ENCODE results near the gene ITM2C. TPM values are rescaled to one million over a fixed set of nuclear protein-coding genes. Genes with fewer than 3 reads are reported as not detected.

The ITM2C gene, protein sequence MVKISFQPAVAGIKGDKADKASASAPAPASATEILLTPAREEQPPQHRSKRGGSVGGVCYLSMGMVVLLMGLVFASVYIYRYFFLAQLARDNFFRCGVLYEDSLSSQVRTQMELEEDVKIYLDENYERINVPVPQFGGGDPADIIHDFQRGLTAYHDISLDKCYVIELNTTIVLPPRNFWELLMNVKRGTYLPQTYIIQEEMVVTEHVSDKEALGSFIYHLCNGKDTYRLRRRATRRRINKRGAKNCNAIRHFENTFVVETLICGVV
- total RNA-seq = 10 to 100 TPM; 29.6 to 32.9 TPM

DNA sequence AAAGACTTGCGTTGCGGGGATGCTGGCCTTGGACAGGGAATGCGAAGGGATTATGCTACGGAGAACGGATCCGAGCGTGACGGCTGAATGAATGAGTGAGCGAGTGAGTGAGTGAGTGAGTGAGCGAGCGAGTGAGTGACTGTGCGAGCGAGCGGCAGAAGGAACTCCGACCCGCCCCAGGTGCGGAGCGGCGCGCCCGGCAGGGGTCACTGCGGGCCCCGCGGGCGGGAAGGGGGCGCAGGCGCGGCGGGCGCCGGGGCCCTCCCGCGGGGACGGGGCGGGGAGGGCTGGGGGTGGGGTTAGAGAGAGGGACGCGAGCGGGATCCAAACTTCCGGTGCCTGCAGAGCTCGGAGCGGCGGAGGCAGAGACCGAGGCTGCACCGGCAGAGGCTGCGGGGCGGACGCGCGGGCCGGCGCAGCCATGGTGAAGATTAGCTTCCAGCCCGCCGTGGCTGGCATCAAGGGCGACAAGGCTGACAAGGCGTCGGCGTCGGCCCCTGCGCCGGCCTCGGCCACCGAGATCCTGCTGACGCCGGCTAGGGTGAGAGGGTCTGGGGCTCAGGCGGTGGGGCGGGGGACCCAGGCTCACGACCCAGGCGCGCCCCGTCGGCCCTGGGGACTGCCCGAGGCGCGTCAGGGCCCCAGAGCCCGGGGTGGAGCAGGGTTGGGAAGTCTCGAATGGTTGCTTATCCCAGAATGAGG lies at the start of gene ITM2C:
Gene ITM2C (plus strand): TSS at position 338 of the 702 bp plus-strand sequence. CDS start 84 bp downstream, at position 422.
- peak within 1 kb of the TSS; percentile 84 for H3K4me3 Mint-ChIP-seq
- H3K9me3 Mint-ChIP-seq (ENCODE audit: low read depth) = no peaks in the 10 kb centered on the region
- H3K27me3 Mint-ChIP-seq = peaks cover 5% of the 10 kb centered on the region
- peaks cover 50% of the 10 kb centered on the region for H3K4me1 Mint-ChIP-seq
- peak; percentile 86 for ATAC-seq
- ChIA-PET CTCF (interaction anchor here (0.6 to 1.5 kb wide), 8 partner anchors 10 to 248 kb away, joined by 3 to 8 read pairs (median 4); no protein-coding TSS in a partner anchor), POLR2A (interaction anchor here (1.1 kb wide), 1 partner anchor 63 kb away, joined by 3 read pairs; no protein-coding TSS in a partner anchor)
- no peaks in the 10 kb centered on the region for H3K36me3 Mint-ChIP-seq (ENCODE audit: low read depth)
- DNase-seq = peak; percentile 89
- peak within 1 kb of the TSS; percentile 82 for H3K27ac Mint-ChIP-seq
- intact Hi-C loops (cut with DNase I, micrococcal nuclease) = loop anchor here in 1 of 2 experiments (1.0 to 2.0 kb wide), 4 partner anchors 16 to 192 kb away; partner anchors contain the start of genes GPR55 and PSMD1

DNA sequence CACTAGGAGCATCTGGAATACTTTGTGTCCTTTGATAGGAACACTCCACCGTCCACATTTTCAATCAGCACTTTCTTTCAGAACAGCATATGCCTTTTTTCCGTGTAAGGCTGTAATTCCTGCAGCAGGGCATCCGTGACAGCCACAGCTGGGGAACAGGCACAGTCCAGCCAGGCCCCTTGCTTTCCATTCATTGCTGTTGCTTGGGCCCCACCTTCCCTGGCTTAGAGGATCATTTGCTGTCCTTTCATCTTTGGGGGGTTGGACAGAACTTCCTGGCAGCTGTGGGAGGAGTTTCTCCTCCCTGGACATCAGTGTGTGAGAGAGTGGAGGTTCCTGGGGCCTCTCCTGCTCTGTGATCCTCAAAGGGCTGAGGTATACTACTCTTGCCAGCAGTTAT lies 49.7 kb upstream of the ITM2C start:
- Mint-ChIP-seq H3K36me3 (ENCODE audit: low read depth) (peaks cover 48% of the 10 kb centered on the region), H3K9me3 (ENCODE audit: low read depth) (no peaks in the 10 kb centered on the region), H3K4me3 (no peak overlapping the region), H3K27ac (peak overlapping the region; percentile 58), H3K4me1 (peaks cover 4% of the 10 kb centered on the region), H3K27me3 (no peaks in the 10 kb centered on the region)
- intact Hi-C loops (cut with DNase I, micrococcal nuclease) = no loop called here
- ChIA-PET POLR2A (interaction anchor here (0.6 kb wide), 1 partner anchor 389 kb away, joined by 3 read pairs; no protein-coding TSS in a partner anchor), CTCF (interaction anchor here (0.9 to 2.3 kb wide), 3 partner anchors 9 to 488 kb away, joined by 3 to 12 read pairs (median 3); partner anchors contain the start of gene SP140L)
- DNase-seq = no peak
- no peak for ATAC-seq

DNA sequence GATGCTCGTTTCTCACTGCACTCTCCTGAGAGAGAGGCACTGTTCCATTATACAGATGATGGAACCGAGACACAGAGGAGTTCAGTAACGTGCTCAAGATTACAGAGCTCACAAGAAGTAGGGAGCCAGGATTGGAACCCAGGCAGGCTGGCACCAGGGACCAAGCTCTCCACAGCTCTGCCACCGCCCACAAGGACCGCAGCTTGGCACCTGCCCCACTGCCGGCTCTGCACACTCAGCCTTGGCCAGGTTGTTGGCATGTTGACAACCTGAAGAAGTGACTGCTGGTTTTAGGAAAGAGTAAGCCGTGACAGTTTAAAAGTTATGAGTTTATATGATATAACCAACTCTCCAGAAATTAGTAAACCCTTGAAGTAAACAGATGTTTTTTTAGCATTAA lies 48.0 kb upstream of the ITM2C start:
- no peak overlapping the region for H3K4me3 Mint-ChIP-seq
- H3K9me3 Mint-ChIP-seq (ENCODE audit: low read depth) = no peaks in the 10 kb centered on the region
- no peaks in the 10 kb centered on the region for H3K27me3 Mint-ChIP-seq
- ATAC-seq (no peak), DNase-seq (no peak)
- ChIA-PET CTCF (interaction anchor here (0.7 to 1.1 kb wide), 6 partner anchors 10 to 171 kb away, joined by 3 to 5 read pairs (median 3); partner anchors contain the start of gene CAB39), POLR2A (no interaction called here)
- H3K4me1 Mint-ChIP-seq = peaks cover 4% of the 10 kb centered on the region
- intact Hi-C loops (cut with DNase I, micrococcal nuclease) = no loop called here
- H3K36me3 Mint-ChIP-seq (ENCODE audit: low read depth) = peaks cover 44% of the 10 kb centered on the region
- peak overlapping the region; percentile 42 for H3K27ac Mint-ChIP-seq

DNA sequence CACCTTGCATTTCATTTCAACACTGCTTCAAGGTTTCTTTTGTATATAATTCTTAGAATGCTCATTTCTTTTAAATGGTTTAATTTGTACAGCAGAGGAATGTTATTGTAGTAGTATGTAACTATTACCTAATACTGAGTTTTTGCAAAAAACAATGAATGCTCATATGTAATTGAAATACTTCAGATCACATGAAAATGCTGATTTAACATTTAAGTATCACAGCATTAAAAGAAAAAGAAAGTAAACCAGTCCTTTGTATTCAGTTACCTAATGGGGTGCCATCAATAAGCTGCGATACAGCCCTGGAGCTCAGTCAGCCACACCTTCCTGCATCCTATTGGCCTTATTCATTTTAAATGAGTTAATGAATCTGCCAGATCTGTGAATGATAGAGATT lies 45.3 kb upstream of the ITM2C start:
- POLR2A ChIA-PET = no interaction called here
- intact Hi-C loops (cut with DNase I, micrococcal nuclease) = no loop called here
- ATAC-seq = no peak
- H3K9me3 Mint-ChIP-seq (ENCODE audit: low read depth) = no peaks in the 10 kb centered on the region
- no peak overlapping the region for H3K27ac Mint-ChIP-seq
- DNase-seq = no peak
- CTCF ChIA-PET = interaction anchor here (0.5 to 1.4 kb wide), 5 partner anchors 18 to 40 kb away, joined by 3 read pairs; no protein-coding TSS in a partner anchor
- peaks cover 3% of the 10 kb centered on the region for H3K4me1 Mint-ChIP-seq
- H3K4me3 Mint-ChIP-seq = no peak overlapping the region
- no peaks in the 10 kb centered on the region for H3K27me3 Mint-ChIP-seq
- H3K36me3 Mint-ChIP-seq (ENCODE audit: low read depth) = peaks cover 30% of the 10 kb centered on the region

DNA sequence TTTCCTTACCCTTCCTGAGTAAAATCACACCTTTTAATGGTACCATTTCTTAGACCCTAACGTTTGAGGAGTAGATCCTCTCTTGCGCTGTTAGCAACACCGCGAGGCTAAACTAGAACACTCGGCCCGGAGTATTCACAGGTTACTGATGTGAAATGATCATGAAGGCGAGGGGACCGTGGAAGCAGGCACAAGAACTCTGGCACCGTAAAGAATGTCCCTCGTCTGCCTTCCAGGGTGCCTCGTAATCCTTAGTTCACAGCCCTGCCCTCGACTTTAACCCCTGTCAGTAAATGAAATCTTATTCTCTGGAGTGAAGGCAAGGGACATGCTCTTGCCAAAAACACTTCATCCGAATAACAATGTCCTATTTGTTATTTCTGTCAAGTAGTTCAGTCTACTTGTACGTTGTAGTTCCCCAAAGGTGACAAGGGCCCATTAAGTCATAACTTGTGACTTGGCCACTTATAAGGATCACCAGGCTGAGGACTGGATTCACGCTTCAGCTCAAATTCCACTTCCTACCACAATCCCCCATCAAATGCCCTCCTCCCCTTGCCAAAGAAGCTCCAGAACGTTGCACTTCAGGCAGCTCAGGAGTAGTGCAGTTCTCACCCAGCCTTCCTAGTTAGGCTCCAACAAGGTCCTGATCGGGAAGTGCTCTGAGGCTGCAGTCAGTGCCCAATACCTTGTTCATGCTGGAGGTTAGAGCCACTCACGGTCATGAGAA lies 43.3 kb upstream of the ITM2C start:
- DNase-seq (no peak), ATAC-seq (no peak)
- intact Hi-C loops (cut with DNase I, micrococcal nuclease) = loop anchor here in 1 of 2 experiments (5.0 kb wide), 1 partner anchor 81 kb away; no protein-coding TSS in a partner anchor
- Mint-ChIP-seq H3K4me3 (no peak overlapping the region), H3K4me1 (peaks cover 5% of the 10 kb centered on the region), H3K27ac (no peak overlapping the region), H3K27me3 (peaks cover 9% of the 10 kb centered on the region), H3K9me3 (ENCODE audit: low read depth) (no peaks in the 10 kb centered on the region), H3K36me3 (ENCODE audit: low read depth) (peaks cover 19% of the 10 kb centered on the region)
- POLR2A ChIA-PET = no interaction called here
- CTCF ChIA-PET = interaction anchor here (0.5 to 1.8 kb wide), 4 partner anchors 11 to 447 kb away, joined by 3 to 13 read pairs (median 3); no protein-coding TSS in a partner anchor

DNA sequence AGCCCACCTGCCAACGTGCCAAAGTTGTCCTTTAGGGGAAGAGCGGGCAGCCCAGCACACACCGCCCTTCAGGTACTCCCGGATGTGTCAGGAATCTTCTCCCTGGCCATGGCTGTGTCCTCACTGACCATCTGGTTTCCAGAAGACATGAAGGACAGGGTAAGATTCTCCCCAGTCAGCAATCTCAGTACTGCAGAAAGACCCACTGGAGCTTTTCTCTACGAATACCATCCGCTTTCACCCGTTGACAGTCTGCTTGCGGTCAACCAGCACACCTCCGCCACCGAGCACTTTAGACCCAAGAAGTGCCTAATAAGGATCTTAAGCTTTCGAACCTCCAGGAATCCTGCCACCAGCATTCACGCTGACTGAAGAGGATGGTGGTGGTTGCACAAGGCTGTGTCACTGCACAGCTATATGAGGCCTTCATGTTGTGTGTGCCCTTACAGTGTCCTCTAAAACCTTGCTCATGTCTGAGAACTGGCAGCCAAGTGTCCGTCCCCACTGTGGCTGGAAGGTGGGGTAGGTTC lies 42.7 kb upstream of the ITM2C start:
- no peak for DNase-seq
- intact Hi-C loops (cut with DNase I, micrococcal nuclease) = loop anchor here in 1 of 2 experiments (5.0 kb wide), 1 partner anchor 80 kb away; no protein-coding TSS in a partner anchor
- H3K9me3 Mint-ChIP-seq (ENCODE audit: low read depth) = no peaks in the 10 kb centered on the region

DNA sequence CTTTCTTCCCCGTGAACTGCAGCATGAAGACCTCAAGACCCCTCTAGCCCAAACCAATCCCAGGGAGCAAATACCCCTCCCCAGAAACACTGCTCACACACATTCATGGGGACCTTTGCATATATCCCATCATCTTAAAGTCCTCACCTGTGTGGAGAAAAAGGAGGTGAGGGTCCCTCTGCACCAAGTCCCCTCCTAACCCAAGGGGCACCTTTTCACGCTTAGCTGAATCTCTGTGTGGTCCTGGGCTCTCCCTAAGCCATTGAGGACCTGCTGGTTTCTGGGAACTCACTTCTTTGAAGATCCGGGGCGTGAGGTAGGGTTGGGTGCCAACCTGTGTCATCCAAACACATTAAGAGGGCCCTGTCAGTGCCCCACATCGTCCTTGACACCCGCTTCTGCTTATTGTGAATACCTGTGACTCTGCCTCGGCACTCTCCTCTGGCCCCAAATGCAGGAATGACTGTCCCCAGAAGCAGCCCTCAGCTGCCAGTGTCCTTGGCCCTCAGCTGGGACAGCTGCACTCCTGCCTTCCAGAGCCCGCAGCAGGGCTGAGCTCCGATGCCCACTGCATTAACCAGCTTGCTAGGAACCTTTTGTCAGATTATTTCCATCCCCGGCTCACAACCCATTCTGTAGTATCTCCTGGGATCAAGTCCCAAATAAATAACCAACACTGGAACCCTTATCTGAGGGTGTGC lies 41.3 kb upstream of the ITM2C start:
- POLR2A ChIA-PET = interaction anchor here (0.7 to 0.9 kb wide), 2 partner anchors 10 to 18 kb away, joined by 3 read pairs; no protein-coding TSS in a partner anchor
- peaks cover 12% of the 10 kb centered on the region for H3K36me3 Mint-ChIP-seq (ENCODE audit: low read depth)
- intact Hi-C loops (cut with DNase I, micrococcal nuclease) = loop anchor here in 1 of 2 experiments (5.0 kb wide), 1 partner anchor 79 kb away; no protein-coding TSS in a partner anchor

More for the DNA sequence above, 42.7 kb upstream of the ITM2C start:
- Mint-ChIP-seq H3K4me1 (peaks cover 5% of the 10 kb centered on the region), H3K36me3 (ENCODE audit: low read depth) (peaks cover 19% of the 10 kb centered on the region), H3K4me3 (no peak overlapping the region), H3K27me3 (peaks cover 15% of the 10 kb centered on the region), H3K27ac (no peak overlapping the region)
- ATAC-seq = no peak
- POLR2A ChIA-PET = interaction anchor here (0.6 kb wide), 1 partner anchor 150 kb away, joined by 4 read pairs; no protein-coding TSS in a partner anchor
- CTCF ChIA-PET = interaction anchor here (0.5 to 1.8 kb wide), 5 partner anchors 10 to 448 kb away, joined by 3 to 13 read pairs (median 3); no protein-coding TSS in a partner anchor

DNA sequence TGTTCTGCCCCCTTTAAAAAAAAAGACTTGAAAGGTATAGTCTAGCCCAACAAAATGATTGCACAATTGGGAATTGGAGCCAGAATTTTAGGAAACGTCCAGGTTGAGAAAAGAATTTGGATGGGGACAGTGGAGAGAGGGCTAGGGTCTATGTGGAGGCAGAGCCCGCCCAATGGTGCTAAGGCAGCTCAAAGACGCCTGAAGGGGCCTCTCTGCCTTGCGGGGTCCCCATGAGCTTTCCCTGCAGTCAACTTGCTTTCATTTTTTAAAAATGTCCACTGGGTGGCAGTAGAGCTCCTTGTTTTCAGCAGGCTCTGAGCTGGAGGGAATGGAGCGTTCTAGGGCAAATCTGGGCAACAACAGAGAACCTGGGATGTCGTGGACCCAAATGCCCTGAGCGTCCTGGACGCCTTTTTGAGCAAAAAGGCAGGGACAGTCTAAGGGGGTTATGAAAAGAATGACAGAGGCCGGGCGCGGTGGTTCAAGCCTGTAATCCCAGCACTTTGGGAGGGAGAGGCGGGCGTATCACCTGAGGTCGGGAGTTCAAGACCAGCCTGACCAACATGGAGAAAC lies 40.2 kb upstream of the ITM2C start:
- intact Hi-C loops (cut with DNase I, micrococcal nuclease) = loop anchor here (1.0 to 5.0 kb wide), 7 partner anchors 24 to 232 kb away; partner anchors contain the start of gene PSMD1 (in 1 of the 2)
- ChIA-PET CTCF (interaction anchor here (0.5 to 3.4 kb wide), 65 partner anchors 8 to 1748 kb away, joined by 3 to 35 read pairs (median 4); no protein-coding TSS in a partner anchor), POLR2A (interaction anchor here (0.7 to 0.9 kb wide), 3 partner anchors 13 to 228 kb away, joined by 3 read pairs; no protein-coding TSS in a partner anchor)
- no peaks in the 10 kb centered on the region for H3K9me3 Mint-ChIP-seq (ENCODE audit: low read depth)
- H3K27me3 Mint-ChIP-seq = peaks cover 28% of the 10 kb centered on the region
- peak; percentile 62 for DNase-seq
- H3K27ac Mint-ChIP-seq = no peak overlapping the region
- H3K4me1 Mint-ChIP-seq = peaks cover 5% of the 10 kb centered on the region
- peak overlapping the region; percentile 44 for H3K4me3 Mint-ChIP-seq
- peak; percentile 87 for ATAC-seq
- H3K36me3 Mint-ChIP-seq (ENCODE audit: low read depth) = peaks cover 6% of the 10 kb centered on the region

More for the DNA sequence above, 41.3 kb upstream of the ITM2C start:
- H3K4me3 Mint-ChIP-seq = no peak overlapping the region
- ATAC-seq (no peak), DNase-seq (no peak)
- no peaks in the 10 kb centered on the region for H3K9me3 Mint-ChIP-seq (ENCODE audit: low read depth)
- peaks cover 5% of the 10 kb centered on the region for H3K4me1 Mint-ChIP-seq
- peaks cover 23% of the 10 kb centered on the region for H3K27me3 Mint-ChIP-seq
- CTCF ChIA-PET = interaction anchor here (0.7 to 3.4 kb wide), 23 partner anchors 9 to 594 kb away, joined by 3 to 22 read pairs (median 5); no protein-coding TSS in a partner anchor
- H3K27ac Mint-ChIP-seq = no peak overlapping the region

DNA sequence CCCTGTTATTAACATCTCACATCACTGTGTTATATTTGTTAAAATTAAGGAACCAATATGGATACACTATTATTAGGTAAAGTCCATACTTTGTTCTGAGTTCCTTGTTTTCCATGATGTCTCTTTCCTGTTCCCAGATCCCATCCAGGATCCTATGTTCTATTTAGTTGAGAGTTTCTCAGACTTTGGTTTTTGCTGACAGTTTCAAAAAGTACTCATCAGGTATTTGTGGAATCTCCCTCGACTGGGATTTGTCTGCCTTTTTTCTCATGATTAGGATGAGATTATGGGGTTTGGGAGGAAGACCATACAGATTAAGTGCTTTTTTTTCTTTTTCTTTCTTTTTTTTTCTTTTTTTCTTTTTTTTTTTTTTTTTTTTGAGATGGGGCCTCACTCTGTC lies 39.4 kb upstream of the ITM2C start:
- no peak overlapping the region for H3K4me3 Mint-ChIP-seq
- peaks cover 5% of the 10 kb centered on the region for H3K4me1 Mint-ChIP-seq
- no peak overlapping the region for H3K27ac Mint-ChIP-seq
- H3K36me3 Mint-ChIP-seq (ENCODE audit: low read depth) = peaks cover 6% of the 10 kb centered on the region
- H3K27me3 Mint-ChIP-seq = peaks cover 32% of the 10 kb centered on the region
- POLR2A ChIA-PET = no interaction called here
- intact Hi-C loops (cut with DNase I, micrococcal nuclease) = loop anchor here (2.0 kb wide), 3 partner anchors 23 to 227 kb away; no protein-coding TSS in a partner anchor
- ATAC-seq (no peak), DNase-seq (no peak)
- no peaks in the 10 kb centered on the region for H3K9me3 Mint-ChIP-seq (ENCODE audit: low read depth)
- CTCF ChIA-PET = interaction anchor here (0.7 to 3.4 kb wide), 4 partner anchors 29 to 162 kb away, joined by 3 to 35 read pairs (median 10); no protein-coding TSS in a partner anchor
